ENCODE results near the gene CPSF4L. TPM values are rescaled to one million over a fixed set of nuclear protein-coding genes. Genes with fewer than 3 reads are reported as not detected.
"Not testable (repeated sequence)": the region's sequence is repeated elsewhere in the genome, so short reads cannot be mapped to it uniquely, and the experiment has no call there.

Gene CPSF4L
- total RNA-seq, 1 donor from 2014 or later = not detected

GRCh38 chr17:73265646-73266640 lies 4.3 kb upstream of the CPSF4L start:
- intact Hi-C loops (cut with micrococcal nuclease) = no loop called here
- DNase-seq = no peak
- Histone ChIP-seq H3K27me3 (ENCODE audit: low read depth) (no peaks in the 10 kb centered on the region), H3K36me3 (no peaks in the 10 kb centered on the region), H3K9me3 (replicated peaks) (no peaks in the 10 kb centered on the region), H3K27ac (replicated peaks) (no peak overlapping the region), H3K4me3 (no peak overlapping the region), H3K4me1 (peaks cover 10% of the 10 kb centered on the region)
- TF ChIP-seq CTCF (IDR thresholded peaks at IDR 0.05; ENCODE audit: borderline replicate concordance) = no peak

GRCh38 chr17:73264448-73264847 lies 2.8 kb upstream of the CPSF4L start:
- H3K36me3 ChIP-seq; H3K27me3 ChIP-seq (ENCODE audit: low read depth); H3K27ac ChIP-seq (replicated peaks); H3K4me1 ChIP-seq; H3K4me3 ChIP-seq; H3K9me3 ChIP-seq (replicated peaks); intact Hi-C loops (cut with micrococcal nuclease); DNase-seq: not testable (repeated sequence)

- H3K36me3 ChIP-seq = no peaks in the 10 kb centered on the region
- H3K27me3 ChIP-seq (ENCODE audit: low read depth) = no peaks in the 10 kb centered on the region
- DNase-seq = no peak
- no peak overlapping the region for H3K27ac ChIP-seq (replicated peaks)
- no peak overlapping the region for H3K4me3 ChIP-seq
- H3K4me1 ChIP-seq = peaks cover 10% of the 10 kb centered on the region
- TF ChIP-seq CTCF (IDR thresholded peaks at IDR 0.05; ENCODE audit: borderline replicate concordance) = no peak
- intact Hi-C loops (cut with micrococcal nuclease) = no loop called here
- H3K9me3 ChIP-seq (replicated peaks) = no peaks in the 10 kb centered on the region
These were observed 1.3 kb upstream of the CPSF4L start for GRCh38 chr17:73262676-73263642.

- intact Hi-C loops (cut with micrococcal nuclease) = no loop called here
- H3K27me3 ChIP-seq (ENCODE audit: low read depth) = no peaks in the 10 kb centered on the region
- no peaks in the 10 kb centered on the region for H3K9me3 ChIP-seq (replicated peaks)
- no peak for DNase-seq
- no peak overlapping the region for H3K4me3 ChIP-seq
- no peaks in the 10 kb centered on the region for H3K36me3 ChIP-seq
- peaks cover 10% of the 10 kb centered on the region for H3K4me1 ChIP-seq
- H3K27ac ChIP-seq (replicated peaks) = no peak overlapping the region
- TF ChIP-seq CTCF (IDR thresholded peaks at IDR 0.05; ENCODE audit: borderline replicate concordance) = no peak
These were observed 434 bp upstream of the CPSF4L start for GRCh38 chr17:73261952-73262675.

GRCh38 chr17:73257516-73257915 lies 4.2 kb downstream of the CPSF4L start:
- no peak for DNase-seq
- no peak overlapping the region for H3K4me3 ChIP-seq
- peaks cover 10% of the 10 kb centered on the region for H3K4me1 ChIP-seq
- no peak for TF ChIP-seq CTCF (IDR thresholded peaks at IDR 0.05; ENCODE audit: borderline replicate concordance)
- no peaks in the 10 kb centered on the region for H3K36me3 ChIP-seq
- H3K27ac ChIP-seq (replicated peaks) = no peak overlapping the region
- no peaks in the 10 kb centered on the region for H3K9me3 ChIP-seq (replicated peaks)
- intact Hi-C loops (cut with micrococcal nuclease) = no loop called here
- H3K27me3 ChIP-seq (ENCODE audit: low read depth) = no peaks in the 10 kb centered on the region

All from left ventricle myocardium inferior (tissue), 1 donor.